Measurements from ENCODE around the gene PRSS56.

DNA sequence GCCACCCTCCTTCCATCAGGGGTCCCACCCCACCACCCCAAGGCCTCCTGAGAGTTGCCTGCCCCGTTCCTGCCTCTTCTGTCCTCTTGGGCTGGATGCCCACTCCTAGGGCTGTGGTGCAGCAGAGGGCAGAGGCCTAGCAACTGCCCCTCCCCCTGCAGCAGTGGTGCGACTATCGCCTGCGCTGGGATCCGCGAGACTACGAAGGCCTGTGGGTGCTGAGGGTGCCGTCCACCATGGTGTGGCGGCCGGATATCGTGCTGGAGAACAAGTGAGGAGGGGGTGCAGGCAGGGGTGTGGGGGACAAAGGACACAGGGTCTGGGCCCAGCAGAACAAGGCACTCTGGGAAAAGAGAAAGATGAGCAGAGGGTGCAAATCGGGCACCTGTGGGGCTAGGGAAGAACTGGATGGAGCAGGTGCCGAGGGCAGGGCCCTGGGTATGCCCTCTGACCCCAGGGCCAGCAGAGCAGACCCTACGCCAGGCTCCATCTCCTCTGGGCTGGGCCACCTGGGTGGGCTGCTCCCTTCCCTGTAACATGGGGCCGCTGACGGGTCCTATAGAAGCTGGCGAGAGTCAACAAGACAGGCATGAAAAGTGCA lies 20.4 kb downstream of the PRSS56 start:
- TF ChIP-seq, protein P1, sequence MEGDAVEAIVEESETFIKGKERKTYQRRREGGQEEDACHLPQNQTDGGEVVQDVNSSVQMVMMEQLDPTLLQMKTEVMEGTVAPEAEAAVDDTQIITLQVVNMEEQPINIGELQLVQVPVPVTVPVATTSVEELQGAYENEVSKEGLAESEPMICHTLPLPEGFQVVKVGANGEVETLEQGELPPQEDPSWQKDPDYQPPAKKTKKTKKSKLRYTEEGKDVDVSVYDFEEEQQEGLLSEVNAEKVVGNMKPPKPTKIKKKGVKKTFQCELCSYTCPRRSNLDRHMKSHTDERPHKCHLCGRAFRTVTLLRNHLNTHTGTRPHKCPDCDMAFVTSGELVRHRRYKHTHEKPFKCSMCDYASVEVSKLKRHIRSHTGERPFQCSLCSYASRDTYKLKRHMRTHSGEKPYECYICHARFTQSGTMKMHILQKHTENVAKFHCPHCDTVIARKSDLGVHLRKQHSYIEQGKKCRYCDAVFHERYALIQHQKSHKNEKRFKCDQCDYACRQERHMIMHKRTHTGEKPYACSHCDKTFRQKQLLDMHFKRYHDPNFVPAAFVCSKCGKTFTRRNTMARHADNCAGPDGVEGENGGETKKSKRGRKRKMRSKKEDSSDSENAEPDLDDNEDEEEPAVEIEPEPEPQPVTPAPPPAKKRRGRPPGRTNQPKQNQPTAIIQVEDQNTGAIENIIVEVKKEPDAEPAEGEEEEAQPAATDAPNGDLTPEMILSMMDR (optimal IDR thresholded peaks at IDR 0.05 in 1 of 3, IDR thresholded peaks at IDR 0.05 in 1 of 3, conservative IDR thresholded peaks at IDR 0.05 in 1 of 3; ENCODE audit: extremely low read depth in 1 of 3, insufficient read depth in 2 of 3, low read length in 3 of 3) = no peak
- no peak for TF ChIP-seq EZH2 (IDR thresholded peaks at IDR 0.05; ENCODE audit: low read length)
